Stomach (tissue), 9 donors: ENCODE data around the gene FKBP6. TPM values are rescaled to one million over a fixed set of nuclear protein-coding genes. Genes with fewer than 3 reads are reported as not detected.
"Not testable (repeated sequence)": the region's sequence is repeated elsewhere in the genome, so short reads cannot be mapped to it uniquely, and the experiment has no call there.

Source experiments
- DNase-seq, 2 donors: peaks; one replicate each; pipeline versions ENCODE4 v3.0.0 to v3.0.0-alpha.2; 2013 to 2019
- H3K27ac ChIP-seq, 5 donors: fragments of 200-600 bp in 4 of 5; sonication (generic) in 4 of 5; one replicate each; pipeline ENCODE4 v1.5.1; 2013 to 2019; ENCODE audit warnings: mild to moderate bottlenecking in 1 of 5, moderate library complexity in 1 of 5
- H3K27me3 ChIP-seq, 3 donors: fragments of 200-600 bp; sonication (generic); one replicate each; pipeline ENCODE4 v1.5.1; 2017 to 2019; ENCODE audit warnings: mixed run types in 1 of 3
- H3K36me3 ChIP-seq, 4 donors: fragments of 200-600 bp; sonication (generic); 1 replicate in 3 of 4; 2 replicates in 1 of 4; pipeline ENCODE4 v1.5.1; 2016 to 2019
- H3K4me1 ChIP-seq, 4 donors: fragments of 200-600 bp; sonication (generic); one replicate each; pipeline ENCODE4 v1.5.1; 2016 to 2019
- H3K4me3 ChIP-seq, 4 donors: fragments of 200-600 bp; sonication (generic) in 3 of 4; one replicate each; pipeline ENCODE4 v1.5.1; 2016 to 2019; ENCODE audit warnings: mild to moderate bottlenecking in 1 of 4
- H3K9me3 ChIP-seq, 4 donors: fragments of 200-600 bp; sonication (generic); one replicate each; pipeline ENCODE4 v1.5.1; 2016 to 2019
- EP300 ChIP-seq: sonication (generic); formaldehyde crosslinking; IDR thresholded peaks from one replicate; pipeline ENCODE4 v1.6.1; 2017; ENCODE audit warnings: antibody characterized with exemption
- POLR2A ChIP-seq, 4 donors: fragments of 450-650 bp; IDR thresholded peaks; one replicate each; pipeline ENCODE4 v1.6.1; 2016; ENCODE audit warnings: antibody characterized with exemption in 4 of 4, control low read depth in 2 of 4, mild to moderate bottlenecking in 1 of 4, moderate library complexity in 1 of 4
- POLR2AphosphoS5 ChIP-seq, 3 donors: sonication (generic); formaldehyde crosslinking; IDR thresholded peaks; one replicate each; pipeline ENCODE4 v1.6.1; 2016; ENCODE audit warnings: antibody characterized with exemption in 3 of 3
- WGBS, 5 donors: extraction: QIAGEN DNeasy Blood & Tissue Kit in 3 of 5; methylation state at CpG; one replicate each; pipeline versions ENCODE4 v1.1.5 to v1.1.7; 2013 to 2018; 5-methylcytosine and 5-hydroxymethylcytosine counted together
- intact Hi-C: fragments of 100-400 bp; cut with DNase I; formaldehyde crosslinking; loops from one replicate; pipeline ENCODE4 v1.15.1; 2023; ENCODE audit warnings: low total_unique reads
- polyA plus RNA-seq, 3 donors: library from polyadenylated mRNA; stranded (reverse); fragments of 200-250 nt; gene quantifications; one replicate each; pipeline ENCODE4 v1.2.3, GENCODE V29; 2013
- total RNA-seq, 5 donors: library from RNA; depleted of rRNA; stranded (reverse); fragments of >200 nt; gene quantifications; one replicate each; pipeline versions ENCODE4 v1.1.0 to v1.2.3, GENCODE V29; 2014 to 2016
- TF ChIP-seq, protein P1 (sequence below), 7 experiments: fragments of 450-650 bp in 4 of 7; fragments of 200-600 bp in 3 of 7; sonication (generic) in 3 of 7; IDR thresholded peaks; one replicate each; pipeline ENCODE4 v1.5.1; 2016 to 2019; ENCODE audit warnings: antibody characterized with exemption in 7 of 7, control low read depth in 2 of 7, mild to moderate bottlenecking in 1 of 7
- donor health status: healthy with polysubstance abuse.
- donor health status: Bipolar disorder and iron deficiency.
- donor health status: healthy.

FKBP6 gene
- total and polyA plus RNA-seq, 8 donors, result 0.10 TPM; not detected in 7

GRCh38 chr7:73304071-73304470 lies 23.9 kb upstream of the FKBP6 start:
- no peak overlapping the region for H3K4me3 ChIP-seq
- H3K27ac ChIP-seq, result no peak overlapping the region
- H3K36me3 ChIP-seq, result peaks cover 29 to 49% (median 45%) of the 10 kb centered on the region in 4 donors
- intact Hi-C loops, result no loop called here
- no peaks in the 10 kb centered on the region for H3K9me3 ChIP-seq
- no peaks in the 10 kb centered on the region for H3K27me3 ChIP-seq
- DNase-seq, result no peak
- H3K4me1 ChIP-seq, result peaks cover 7 to 18% (median 16%) of the 10 kb centered on the region in 4 donors
- TF ChIP-seq, protein P1, sequence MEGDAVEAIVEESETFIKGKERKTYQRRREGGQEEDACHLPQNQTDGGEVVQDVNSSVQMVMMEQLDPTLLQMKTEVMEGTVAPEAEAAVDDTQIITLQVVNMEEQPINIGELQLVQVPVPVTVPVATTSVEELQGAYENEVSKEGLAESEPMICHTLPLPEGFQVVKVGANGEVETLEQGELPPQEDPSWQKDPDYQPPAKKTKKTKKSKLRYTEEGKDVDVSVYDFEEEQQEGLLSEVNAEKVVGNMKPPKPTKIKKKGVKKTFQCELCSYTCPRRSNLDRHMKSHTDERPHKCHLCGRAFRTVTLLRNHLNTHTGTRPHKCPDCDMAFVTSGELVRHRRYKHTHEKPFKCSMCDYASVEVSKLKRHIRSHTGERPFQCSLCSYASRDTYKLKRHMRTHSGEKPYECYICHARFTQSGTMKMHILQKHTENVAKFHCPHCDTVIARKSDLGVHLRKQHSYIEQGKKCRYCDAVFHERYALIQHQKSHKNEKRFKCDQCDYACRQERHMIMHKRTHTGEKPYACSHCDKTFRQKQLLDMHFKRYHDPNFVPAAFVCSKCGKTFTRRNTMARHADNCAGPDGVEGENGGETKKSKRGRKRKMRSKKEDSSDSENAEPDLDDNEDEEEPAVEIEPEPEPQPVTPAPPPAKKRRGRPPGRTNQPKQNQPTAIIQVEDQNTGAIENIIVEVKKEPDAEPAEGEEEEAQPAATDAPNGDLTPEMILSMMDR (IDR thresholded peaks at IDR 0.05), result no peak
- TF ChIP-seq EP300 (no peak), POLR2A (IDR thresholded peaks at IDR 0.05) (no peak), POLR2AphosphoS5 (IDR thresholded peaks at IDR 0.05) (no peak)
- 80 to 96% (median 95%) methylated on average over 9 to 14 of the region's 14 CpGs for WGBS, 5 donors

- H3K27ac ChIP-seq, H3K27me3 ChIP-seq, DNase-seq, H3K9me3 ChIP-seq, H3K4me3 ChIP-seq, intact Hi-C loops: not testable (repeated sequence)
- Histone ChIP-seq H3K36me3 (peaks cover 29 to 49% (median 45%) of the 10 kb centered on the region in 4 donors), H3K4me1 (peaks cover 8 to 22% (median 20%) of the 10 kb centered on the region in 4 donors)
- WGBS, 5 donors, result 86 to 92% (median 89%) methylated on average over 11 to 12 of the region's 15 CpGs
Measured at GRCh38 chr7:73304612-73305387, 23.2 kb upstream of the FKBP6 start.

GRCh38 chr7:73307436-73307835 lies 20.5 kb upstream of the FKBP6 start:
- WGBS, 5 donors, result 89 to 96% (median 94%) methylated on average over 13 of the region's 13 CpGs
- DNase-seq, result no peak
- Histone ChIP-seq H3K36me3 (peaks cover 29 to 49% (median 45%) of the 10 kb centered on the region in 4 donors), H3K4me3 (peak overlapping the region in 3 of 4 donors; percentile 62 to 94 (median 71)), H3K27ac (peak overlapping the region in 1 of 5 donors; percentile 78), H3K9me3 (no peaks in the 10 kb centered on the region), H3K27me3 (no peaks in the 10 kb centered on the region), H3K4me1 (peaks cover 8 to 22% (median 20%) of the 10 kb centered on the region in 4 donors)
- intact Hi-C loops, result no loop called here
- TF ChIP-seq, protein P1 (IDR thresholded peaks at IDR 0.05), result no peak
- TF ChIP-seq POLR2AphosphoS5 (IDR thresholded peaks at IDR 0.05) (no peak), EP300 (no peak), POLR2A (IDR thresholded peaks at IDR 0.05) (no peak)

DNA sequence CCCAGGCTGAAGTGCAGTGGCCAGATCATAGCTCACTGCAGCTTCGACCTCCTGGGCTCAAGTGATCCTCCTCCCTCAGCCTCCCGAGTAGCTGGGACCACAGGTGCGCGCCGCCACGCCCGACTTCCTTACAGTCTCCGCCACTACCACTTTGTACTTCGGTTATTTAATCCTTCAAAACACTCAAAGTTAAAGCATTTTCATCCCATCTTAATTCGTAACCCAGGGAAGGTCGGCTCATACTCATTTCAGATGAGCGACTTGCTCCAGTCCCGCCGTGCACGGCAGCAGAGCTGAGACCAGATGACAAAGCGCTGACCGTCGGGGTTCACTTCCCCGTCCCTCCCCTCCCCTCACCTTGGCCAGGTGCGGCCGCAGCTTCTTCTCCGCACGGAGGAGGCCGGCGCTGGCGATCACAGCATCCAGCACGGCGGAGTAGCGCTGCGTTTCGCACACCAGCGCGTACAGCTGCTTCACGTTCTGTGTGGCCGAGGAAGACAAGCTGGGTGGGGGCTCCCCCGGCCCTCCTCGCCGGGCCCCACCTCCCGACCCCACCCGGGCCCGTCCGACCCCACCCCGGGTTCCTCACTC lies 19.8 kb upstream of the FKBP6 start:
- no peaks in the 10 kb centered on the region for H3K9me3 ChIP-seq
- TF ChIP-seq POLR2AphosphoS5 (IDR thresholded peaks at IDR 0.05) (no peak), EP300 (no peak), POLR2A (IDR thresholded peaks at IDR 0.05) (no peak)
- TF ChIP-seq, protein P1 (IDR thresholded peaks at IDR 0.05), result no peak
- H3K27me3 ChIP-seq, result no peaks in the 10 kb centered on the region
- peaks cover 8 to 22% (median 20%) of the 10 kb centered on the region in 4 donors for H3K4me1 ChIP-seq
- H3K27ac ChIP-seq, result peak overlapping the region; percentile 67 to 82 (median 79)
- intact Hi-C loops, result no loop called here
- DNase-seq, result no peak
- peaks cover 24 to 43% (median 40%) of the 10 kb centered on the region in 4 donors for H3K36me3 ChIP-seq
- H3K4me3 ChIP-seq, result peak overlapping the region; percentile 62 to 94 (median 70)
- 10 to 32% (median 13%) methylated on average over 19 to 43 of the region's 43 CpGs for whole genome bisulfite sequencing, 5 donors
